Femur (tissue), 1 donor: Measurements from ENCODE around the gene HS2ST1.
"Not testable (repeated sequence)": the region's sequence is repeated elsewhere in the genome, so short reads cannot be mapped to it uniquely, and the experiment has no call there.

ENCODE experiments used
- DNase-seq: peaks from one replicate; pipeline ENCODE4 v3.0.0-alpha.2; 2017

The HS2ST1 gene

DNA sequence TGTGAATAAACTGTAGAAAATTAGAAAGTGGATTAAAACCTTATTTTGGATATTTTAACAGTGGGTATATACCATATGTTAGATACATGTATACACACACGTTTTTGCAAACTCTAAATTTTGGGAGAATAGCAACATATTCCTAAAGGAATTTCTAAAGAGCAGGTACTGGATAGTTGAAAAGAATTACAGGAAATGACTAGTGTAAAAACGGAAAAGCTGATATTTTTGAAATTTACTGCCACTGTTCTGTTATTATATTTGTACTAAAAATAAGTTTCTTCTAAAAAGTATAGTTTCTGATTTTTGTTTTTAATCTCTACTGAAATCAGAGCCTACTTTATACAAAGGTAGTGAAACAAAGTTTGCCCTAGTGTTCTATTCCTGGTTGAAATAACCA, 114.1 kb downstream of the HS2ST1 start:
- no peak for DNase-seq

DNA sequence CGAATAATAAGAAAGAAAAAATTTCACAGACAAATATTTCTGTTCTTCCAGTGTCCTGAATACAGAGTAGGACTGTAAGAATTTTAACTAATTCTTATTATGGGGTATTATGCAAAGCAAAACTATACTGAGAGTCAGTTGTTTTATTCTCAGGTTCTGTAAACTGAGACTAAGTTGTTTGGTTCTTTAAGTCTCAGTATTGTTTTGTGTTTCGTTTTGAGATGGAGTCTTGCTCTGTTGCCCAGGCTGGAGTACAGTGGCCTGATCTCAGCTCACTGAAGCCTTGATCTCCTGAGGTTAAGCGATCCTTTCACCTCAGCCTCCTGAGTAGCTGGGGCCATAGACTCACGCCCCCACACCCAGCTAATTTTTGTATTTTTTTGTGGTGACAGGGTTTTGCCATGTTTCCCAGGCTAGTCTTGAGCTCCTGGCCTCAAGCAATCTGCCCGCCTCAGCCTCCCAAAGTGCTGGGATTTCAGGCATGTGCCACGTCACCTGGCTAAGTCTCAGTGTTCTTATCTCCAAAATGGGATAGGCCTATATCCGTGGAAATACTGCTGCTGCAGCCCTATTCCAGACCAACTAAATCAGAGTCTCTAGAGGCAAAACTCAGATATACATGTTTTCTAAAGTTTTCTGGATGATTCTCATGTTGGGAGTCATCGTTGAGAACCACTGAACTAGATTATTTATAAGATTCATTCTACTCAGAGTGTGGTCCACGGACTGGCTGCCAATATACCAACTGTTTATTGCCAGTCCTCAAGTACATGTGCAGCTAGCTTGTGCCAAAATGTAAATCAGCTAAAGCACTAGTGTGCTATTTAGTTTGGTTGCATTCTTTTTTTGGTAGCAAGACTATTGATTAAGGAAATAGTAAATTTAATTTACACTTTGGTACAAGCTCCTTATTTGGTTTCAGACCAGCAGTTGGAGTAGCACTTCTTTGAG, 116.6 kb downstream of the HS2ST1 start:
- no peak for DNase-seq

DNA sequence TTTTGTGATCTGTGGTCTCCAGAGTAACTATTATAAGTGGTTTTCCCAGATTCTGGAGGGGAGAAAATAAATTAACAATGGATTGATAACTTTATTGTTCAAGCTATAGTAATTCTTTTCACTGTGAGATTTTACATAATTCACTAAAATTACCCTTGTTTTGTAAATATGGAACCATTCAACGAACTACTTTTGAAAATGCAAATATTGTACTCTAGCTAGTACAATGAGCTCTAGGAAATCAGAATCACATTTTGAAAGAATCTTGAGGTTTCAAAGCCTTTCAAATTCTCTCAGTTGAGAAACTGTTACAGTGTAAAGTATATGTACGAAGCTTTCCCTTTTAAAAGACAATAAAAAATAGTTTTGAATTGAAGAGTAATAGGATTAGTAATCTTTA, 119.9 kb downstream of the HS2ST1 start:
- no peak for DNase-seq

DNA sequence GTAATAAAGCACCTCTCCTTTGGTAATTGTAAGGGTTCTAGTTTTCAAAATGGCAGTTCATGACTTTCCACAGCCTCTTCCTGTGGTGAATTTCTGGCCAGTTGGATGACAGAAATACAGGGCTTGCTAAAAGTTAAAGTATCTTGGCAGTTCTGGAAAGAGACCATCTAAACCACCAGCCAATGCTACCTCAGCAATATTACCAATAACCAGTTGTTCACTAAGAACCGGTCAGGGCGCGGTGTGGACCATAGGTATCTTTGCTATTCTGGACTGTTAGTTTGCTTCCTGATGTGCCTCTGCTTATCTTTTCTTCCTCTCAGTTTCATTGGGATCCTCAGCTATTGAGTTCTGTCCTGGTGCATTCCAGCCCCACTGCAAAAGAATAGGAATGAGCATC, 124.7 kb downstream of the HS2ST1 start:
- no peak for DNase-seq

DNA sequence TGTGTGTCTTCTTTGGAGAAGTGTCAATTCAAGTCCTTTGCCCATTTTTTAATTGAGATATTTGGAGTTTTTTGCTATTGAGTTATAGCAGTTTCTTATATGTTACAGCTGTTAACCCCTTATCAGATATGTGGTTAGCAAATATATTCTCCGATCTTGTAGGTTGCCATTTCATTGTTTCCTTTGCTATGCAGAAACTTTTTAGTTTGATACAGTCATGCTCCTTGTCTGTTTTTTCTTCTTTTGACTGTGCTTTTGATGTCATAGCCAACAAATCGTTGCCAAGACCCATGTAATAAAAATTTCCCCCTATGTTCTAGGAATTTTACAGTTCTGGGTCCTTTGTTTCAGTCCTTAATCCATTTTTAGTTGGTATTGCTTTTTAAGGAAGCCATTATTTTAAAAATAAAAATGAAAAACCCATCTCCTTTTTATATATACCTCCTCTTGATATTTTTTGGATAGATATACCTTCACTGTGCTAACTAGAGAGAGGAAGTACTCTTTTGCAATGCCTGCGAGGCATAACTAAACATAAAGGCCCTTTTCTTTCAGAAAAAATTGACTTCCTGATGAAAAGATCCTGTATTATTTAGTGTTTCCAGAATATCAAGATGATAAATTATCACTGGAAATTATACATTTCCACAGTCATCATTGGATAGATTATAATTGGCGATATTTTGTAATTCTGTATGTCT, 127.8 kb downstream of the HS2ST1 start:
- DNase-seq: no peak

DNA sequence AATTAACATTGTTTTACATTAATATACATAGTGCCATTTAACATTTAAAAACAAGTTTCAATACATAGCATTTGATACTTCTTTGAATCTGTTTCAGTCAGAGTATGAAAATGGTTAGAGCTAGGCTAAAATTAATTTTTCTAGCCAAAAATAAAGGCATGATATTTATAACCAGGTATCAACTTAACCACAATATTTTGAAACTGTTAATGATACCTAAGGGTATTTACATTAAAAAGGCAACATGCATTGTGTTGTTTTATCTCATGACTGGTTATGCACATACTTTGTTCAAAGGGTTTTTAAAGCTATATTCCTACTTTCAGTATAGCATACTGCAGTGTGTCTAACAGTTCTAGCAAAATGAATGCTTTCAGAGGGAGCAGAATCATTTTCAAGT, 130.0 kb downstream of the HS2ST1 start:
- no peak for DNase-seq

DNA sequence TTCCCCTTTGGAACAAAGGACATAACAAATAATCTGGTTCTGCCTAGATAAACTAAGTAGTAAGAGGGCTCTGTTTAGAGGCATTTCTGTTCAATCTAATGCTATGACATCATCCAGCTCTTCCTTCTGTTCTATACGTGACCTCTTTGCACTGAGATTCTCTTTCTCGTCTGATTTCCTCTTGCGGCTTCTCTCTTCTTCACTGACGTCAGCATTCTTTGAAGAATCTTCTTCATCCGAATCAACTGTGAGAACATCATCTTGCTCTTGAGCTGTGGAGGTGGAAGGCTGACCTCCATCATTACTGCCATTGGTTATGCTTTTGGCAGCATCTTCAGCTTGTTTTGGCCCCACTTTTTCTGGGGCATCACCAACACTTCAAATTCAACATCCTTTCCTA, 130.4 kb downstream of the HS2ST1 start:
- DNase-seq: no peak

DNA sequence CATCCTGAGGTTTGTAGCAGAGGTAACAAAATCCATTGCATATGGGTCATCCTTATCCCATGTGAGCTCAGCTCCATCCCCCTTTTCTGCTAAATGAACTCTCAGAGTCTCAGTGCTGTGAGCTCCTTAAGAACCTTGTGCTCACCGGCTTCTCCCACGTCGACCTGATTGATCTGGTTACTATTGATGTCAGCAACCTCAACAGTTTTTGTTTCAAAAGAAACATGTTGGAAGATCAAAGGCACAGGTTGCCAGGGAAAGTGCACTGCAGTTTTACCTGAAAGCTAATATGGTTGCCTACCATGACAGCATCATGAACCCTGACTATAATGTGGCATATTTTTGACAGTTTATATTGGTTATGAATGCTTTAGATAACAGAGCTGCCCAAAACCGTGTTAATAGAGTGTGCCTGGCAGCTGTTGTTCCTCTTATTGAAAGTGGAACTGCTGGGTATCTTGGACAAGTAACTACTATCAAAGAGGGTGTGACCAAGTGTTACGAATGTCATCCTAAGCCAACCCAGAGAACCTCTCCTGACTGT, 131.4 kb downstream of the HS2ST1 start:
- no peak for DNase-seq

DNA sequence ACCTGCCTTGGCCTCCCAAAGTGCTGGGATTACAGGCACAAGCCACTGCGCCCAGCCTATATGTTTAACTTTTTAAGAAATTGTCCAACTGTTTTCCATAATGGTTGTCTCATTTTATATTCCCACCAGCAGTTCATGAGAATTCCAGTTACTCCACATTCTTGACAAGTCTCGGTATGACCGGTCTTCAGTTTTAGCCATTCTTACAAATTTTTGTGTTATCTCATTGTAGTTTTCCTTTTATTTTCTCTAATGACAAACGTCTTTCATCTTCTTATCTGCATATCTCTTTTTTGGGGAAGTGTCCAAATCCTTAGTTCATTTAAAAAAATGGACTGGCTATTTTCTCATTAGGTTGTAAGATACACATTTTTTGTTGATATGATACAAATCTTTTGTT, 132.5 kb downstream of the HS2ST1 start:
- DNase-seq: no peak

DNA sequence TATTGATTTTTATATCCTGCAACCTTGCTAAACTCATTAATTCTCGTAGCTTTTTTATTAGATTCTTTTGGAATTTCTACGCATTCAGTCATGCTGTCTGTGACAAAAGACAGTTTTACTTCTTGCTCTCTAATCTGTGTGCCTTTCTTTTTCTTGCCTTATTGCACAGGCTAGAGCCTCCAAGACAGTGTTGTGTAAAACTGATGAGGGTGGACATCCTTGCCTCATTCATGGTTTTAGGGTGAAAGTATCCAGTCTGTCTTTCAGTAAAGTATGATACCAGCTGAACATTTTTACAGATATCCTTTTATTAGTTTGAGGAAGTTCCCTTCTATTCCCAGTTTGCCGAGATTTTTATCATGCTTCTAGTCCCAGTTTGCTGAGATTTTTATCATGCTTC, 133.8 kb downstream of the HS2ST1 start:
- no peak for DNase-seq

DNA sequence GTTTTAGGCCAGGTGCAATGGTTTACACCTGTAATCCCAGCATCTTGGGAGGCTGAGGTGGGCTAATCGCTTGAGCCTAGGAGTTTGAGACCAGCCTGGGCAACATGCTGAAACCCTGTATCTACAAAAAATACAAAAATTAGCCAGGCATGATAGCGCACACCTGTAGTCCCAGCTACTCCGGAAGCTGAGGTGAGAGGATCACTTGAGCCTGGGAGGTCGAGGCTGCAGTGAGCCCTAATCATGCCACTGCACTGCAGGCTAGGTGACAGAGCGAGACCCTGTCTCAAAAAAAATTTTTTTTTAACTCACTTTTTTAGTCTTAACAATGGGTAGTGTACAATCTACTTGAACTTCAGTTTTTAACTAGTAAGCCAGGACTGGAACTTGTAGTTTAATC, 137.5 kb downstream of the HS2ST1 start:
- DNase-seq: no peak

DNA sequence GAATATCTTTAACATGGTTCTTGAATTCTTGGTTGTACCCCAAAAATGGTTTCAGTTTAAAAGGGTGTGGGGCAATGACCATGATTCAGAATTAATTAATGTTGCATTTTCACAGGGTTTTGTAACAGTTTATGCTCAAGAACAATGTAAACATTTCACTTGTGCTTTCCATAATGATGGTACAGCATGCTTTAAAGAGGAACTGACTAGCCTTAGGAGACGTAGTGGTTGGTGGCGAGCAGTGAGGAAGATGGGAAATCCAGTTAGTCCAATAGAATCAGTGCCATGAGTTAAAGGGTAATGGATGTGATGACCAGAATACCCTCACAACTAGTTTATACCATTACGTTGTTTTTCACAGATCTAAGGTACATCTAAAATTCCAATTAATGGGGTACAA, 138.0 kb downstream of the HS2ST1 start:
- DNase-seq: no peak

DNA sequence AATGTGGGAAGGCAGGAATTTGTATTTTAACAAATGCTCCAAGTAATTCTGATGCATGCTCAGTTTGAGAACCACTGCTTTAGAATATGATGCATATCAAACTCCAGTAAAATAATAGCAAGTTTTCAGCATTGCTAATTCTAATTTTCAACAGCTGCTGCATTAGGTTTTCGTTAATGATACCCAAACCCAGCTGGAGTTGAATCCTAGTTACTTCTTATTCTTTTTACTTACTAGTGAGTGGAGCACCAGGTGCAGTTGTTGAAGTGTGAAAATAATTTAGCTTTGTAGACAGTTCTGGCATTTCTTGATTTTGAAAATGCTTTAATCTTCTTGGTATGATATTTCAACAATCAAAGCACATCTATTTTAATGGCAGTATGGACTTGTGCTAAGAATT, 138.5 kb downstream of the HS2ST1 start:
- DNase-seq: no peak

DNA sequence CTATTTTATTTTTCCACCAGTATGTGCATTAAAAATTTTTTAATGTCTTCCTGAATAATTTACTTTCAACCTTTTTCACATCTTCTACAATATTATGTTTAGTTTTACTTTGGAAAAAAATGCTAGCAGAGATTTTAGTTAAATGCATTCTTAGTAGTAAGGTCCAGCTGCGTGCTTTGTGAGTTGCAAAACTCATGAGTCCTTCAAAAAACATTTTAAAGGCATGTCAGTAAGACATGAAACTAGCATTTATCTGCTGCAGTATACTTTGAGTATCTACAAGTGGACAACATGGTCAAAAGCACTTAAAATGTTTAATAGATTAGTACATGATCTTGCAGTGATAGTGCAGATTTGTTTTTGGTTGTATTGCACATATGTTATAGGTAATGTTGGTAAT, 139.0 kb downstream of the HS2ST1 start:
- no peak for DNase-seq

DNA sequence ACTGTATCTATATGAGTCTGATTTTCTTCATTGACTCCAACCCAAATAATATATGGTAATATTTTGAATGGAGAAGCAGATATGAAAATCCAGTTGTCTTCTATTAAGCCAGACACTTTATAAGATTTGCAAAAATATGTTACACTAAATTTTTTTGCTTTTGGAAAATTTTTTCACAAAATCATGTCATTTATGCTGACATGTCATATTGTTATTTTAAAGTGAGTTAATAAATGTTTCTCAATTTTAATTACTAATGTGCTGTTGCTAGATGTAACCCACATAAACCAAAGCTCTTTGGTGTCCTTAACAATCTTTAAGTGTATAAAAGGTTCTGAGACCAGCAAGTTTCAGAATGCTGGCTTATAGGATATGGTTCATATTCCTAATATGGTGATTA, 142.5 kb downstream of the HS2ST1 start:
- no peak for DNase-seq

DNA sequence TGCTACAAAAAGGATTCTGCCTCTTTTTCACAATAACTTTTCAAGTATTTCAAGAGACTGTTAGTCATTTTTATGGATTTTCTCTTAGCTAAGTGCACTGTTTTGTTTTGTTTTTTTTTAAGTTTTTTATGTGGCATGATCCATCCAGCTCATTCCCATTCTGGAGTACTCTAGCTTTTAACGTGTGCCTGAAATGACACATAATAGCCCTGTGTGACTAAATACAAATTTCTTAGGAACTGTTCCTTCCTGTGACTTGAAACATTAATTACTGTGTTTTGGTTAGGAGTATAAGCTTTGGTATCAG, 143.9 kb downstream of the HS2ST1 start:
- no peak for DNase-seq

DNA sequence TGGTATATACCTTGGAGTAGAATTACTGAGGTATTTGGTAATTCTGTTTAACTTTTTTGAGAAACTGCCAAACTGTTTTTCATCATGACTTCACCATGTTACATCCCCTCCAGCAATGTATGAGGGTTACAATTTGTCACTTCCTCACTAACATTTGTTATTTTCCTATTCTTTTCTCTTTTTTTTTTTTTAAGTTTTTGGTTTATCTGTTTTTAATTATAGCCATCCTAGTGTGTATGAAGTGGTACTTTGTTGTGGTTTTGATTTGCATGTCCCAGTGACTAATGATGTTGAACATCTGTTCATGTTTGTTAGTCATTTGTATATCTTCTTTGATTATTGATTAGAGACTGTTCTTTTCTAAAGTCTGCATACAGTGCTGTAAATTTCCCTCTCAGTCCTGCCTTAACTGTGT, 147.3 kb downstream of the HS2ST1 start:
- no peak for DNase-seq

DNA sequence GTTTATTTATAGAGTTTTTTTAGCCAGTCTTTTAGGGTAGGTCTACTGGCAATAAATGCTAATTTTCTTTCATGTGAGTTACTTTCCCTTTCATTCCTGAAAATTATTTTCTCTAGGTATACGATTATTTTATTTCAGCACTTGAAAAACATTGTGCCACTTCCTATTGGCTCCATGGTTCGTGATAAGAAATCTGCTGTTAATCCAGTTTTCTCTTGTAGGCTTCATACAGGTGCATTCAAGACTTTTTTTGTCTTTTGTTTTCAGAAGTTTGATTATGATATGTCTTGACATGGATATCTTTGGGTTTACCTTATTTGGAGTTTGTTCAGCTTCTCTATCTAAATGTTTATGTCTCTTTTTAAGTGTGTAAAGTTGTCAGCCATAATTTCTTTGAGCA, 148.3 kb downstream of the HS2ST1 start:
- no peak for DNase-seq

DNA sequence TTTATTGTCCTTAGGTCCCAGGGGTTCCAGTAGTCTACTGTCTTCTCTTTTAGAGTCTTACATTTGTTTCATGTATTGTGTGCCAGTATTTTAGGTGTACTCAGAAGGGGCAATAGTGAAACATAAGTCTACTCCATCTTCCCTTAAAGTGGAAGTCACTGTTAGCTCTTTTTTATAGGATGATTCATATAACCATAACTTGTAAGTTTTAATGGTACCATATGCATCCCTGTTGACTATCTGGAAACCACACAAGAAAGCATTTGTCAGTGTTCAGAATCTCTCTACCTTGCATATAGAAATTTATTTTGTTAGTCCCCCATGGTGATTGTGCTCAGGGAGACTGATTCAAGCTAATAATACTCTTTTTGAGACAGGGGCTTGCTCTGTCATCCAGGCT, 149.9 kb downstream of the HS2ST1 start:
- DNase-seq: no peak

DNA sequence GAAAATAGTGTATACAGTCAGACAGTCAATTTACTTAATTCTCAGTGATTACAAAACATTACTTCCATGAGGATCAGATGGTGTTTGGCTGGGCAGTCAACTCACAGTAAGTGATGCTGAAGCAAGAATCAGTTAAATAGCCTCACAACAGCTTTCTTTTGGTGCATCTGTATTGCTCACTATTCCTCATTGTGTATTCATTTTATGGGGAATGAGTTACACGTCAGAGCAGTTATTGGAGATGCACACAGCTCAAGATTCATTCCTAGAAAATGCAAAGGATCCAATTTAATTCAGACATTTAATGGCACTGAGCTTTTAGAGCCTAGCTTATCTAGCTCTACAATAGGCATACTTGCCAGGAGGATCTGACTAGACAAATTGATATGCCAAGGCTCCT, 150.6 kb downstream of the HS2ST1 start:
- no peak for DNase-seq

DNA sequence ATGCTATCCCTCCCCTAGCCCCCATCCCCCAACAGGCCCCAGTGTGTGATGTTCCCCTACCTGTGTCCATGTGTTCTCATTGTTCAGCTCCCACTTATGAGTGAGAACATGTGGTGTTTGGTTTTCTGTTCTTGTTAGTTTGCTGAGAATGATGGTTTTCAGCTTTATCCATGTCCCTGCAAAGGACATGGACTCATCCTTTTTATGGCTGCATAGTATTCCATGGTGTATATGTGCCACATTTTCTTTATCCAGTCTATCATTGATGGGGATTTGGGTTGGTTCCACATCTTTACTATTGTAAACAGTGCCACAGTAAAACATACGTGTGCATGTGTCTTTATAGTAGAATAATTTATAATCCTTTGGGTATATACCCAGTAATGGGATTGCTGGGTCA, 152.3 kb downstream of the HS2ST1 start:
- not testable (repeated sequence) for DNase-seq

DNA sequence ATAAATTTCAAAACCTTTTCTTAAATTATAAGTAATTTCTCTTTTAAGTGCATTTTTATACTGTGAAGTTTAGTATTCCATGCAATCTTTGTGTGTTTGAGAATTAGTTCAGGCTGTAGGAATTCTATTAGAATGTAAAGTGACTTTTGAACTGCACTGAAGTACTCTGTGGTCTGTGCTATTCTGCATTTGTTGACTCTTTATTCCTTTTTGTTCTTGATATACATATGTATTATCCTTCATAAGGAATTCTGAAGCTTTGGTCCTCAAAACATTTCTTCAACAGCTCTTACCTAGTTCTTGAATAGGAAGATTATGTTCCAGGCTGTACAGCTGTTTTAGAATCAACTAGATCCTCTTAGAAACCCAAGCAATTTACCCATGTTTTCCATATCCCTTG, 158.0 kb downstream of the HS2ST1 start:
- no peak for DNase-seq

DNA sequence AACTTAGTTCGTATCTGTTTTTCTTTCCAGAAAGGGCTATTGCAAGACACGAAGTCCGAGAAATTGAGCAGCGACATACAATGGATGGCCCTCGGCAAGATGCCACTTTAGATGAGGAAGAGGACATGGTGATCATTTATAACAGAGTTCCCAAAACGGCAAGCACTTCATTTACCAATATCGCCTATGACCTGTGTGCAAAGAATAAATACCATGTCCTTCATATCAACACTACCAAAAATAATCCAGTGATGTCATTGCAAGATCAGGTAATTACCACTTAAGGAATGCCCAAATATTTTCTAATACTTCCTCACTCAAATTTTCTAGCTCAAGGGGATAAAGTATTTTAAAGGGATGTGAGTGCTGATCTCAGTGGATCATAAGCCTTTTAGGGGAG, 158.5 kb downstream of the HS2ST1 start:
- no peak for DNase-seq
